ENCODE measurements around the gene PKIB.
"Not testable (repeated sequence)": the region's sequence is repeated elsewhere in the genome, so short reads cannot be mapped to it uniquely, and the experiment has no call there.

The PKIB gene

GRCh38 chr6:122621638-122622037 lies 11.4 kb downstream of the PKIB start:
- peak; percentile 1 for DNase-seq

- DNase-seq, result no peak
These were observed 12.3 kb downstream of the PKIB start for GRCh38 chr6:122622479-122622878.

GRCh38 chr6:122623279-122623678 lies 13.1 kb downstream of the PKIB start:
- DNase-seq, result no peak

GRCh38 chr6:122624853-122625252 lies 14.6 kb downstream of the PKIB start:
- DNase-seq, result no peak

GRCh38 chr6:122628714-122629113 lies 18.5 kb downstream of the PKIB start:
- DNase-seq, result no peak

GRCh38 chr6:122631571-122632249 lies 21.5 kb downstream of the PKIB start:
- DNase-seq, result no peak

GRCh38 chr6:122640366-122640765 lies 30.2 kb downstream of the PKIB start:
- DNase-seq, result no peak

GRCh38 chr6:122641819-122642218 lies 31.6 kb downstream of the PKIB start:
- no peak for DNase-seq

- DNase-seq, result not testable (repeated sequence)
These were observed 32.4 kb downstream of the PKIB start for GRCh38 chr6:122642604-122643003.

- DNase-seq, result no peak
These were observed 35.1 kb downstream of the PKIB start for GRCh38 chr6:122645256-122645655.

- no peak for DNase-seq
These were observed 37.6 kb downstream of the PKIB start for GRCh38 chr6:122647765-122648164.

- no peak for DNase-seq
These were observed 38.5 kb downstream of the PKIB start for GRCh38 chr6:122648726-122649125.

GRCh38 chr6:122649701-122650100 lies 39.5 kb downstream of the PKIB start:
- no peak for DNase-seq

- no peak for DNase-seq
These were observed 40.2 kb downstream of the PKIB start for GRCh38 chr6:122650403-122650802.

- DNase-seq, result no peak
These were observed 40.8 kb downstream of the PKIB start for GRCh38 chr6:122651031-122651430.

- DNase-seq, result no peak
These were observed 41.4 kb downstream of the PKIB start for GRCh38 chr6:122651604-122652003.

GRCh38 chr6:122652431-122652830 lies 42.2 kb downstream of the PKIB start:
- no peak for DNase-seq

- no peak for DNase-seq
These were observed 42.9 kb downstream of the PKIB start for GRCh38 chr6:122653094-122653493.

- DNase-seq, result no peak
These were observed 43.8 kb downstream of the PKIB start for GRCh38 chr6:122654012-122654411.

GRCh38 chr6:122657601-122658000 lies 47.4 kb downstream of the PKIB start:
- no peak for DNase-seq

- no peak for DNase-seq
These were observed 50.1 kb downstream of the PKIB start for GRCh38 chr6:122660296-122660695.

- no peak for DNase-seq
These were observed 53.8 kb downstream of the PKIB start for GRCh38 chr6:122663981-122664380.

- DNase-seq, result no peak
These were observed 55.7 kb downstream of the PKIB start for GRCh38 chr6:122665929-122666328.

- no peak for DNase-seq
These were observed 56.2 kb downstream of the PKIB start for GRCh38 chr6:122666418-122666817.

- DNase-seq, result no peak
These were observed 59.2 kb downstream of the PKIB start for GRCh38 chr6:122669418-122669817.

All from NCI-H510A treated with DMSO at 0.1 percent for 48 hours (cell line).